BJ (cell line): ENCODE measurements around the gene ARID1A. TPM values are rescaled to one million over a fixed set of nuclear protein-coding genes. Genes with fewer than 3 reads are reported as not detected.

Source experiments
- CTCF ChIA-PET: fragments of 350-600 bp; formaldehyde crosslinking; extraction: SDS; loops from one replicate; lab custom pipeline; 2021; ENCODE audit warnings: antibody characterized with exemption, inconsistent platforms; lab: Yijun Ruan, JAX
- POLR2A ChIA-PET: fragments of 300-600 bp; sonication (Branson Sonifier 250); formaldehyde crosslinking; extraction: SDS; loops from one replicate; lab custom pipeline; 2021; ENCODE audit warnings: antibody characterized with exemption; lab: Charles Lee
- DNase-seq: peaks from one replicate; pipeline ENCODE4 v3.0.0-alpha.2; 2011; ENCODE audit warnings: low read depth
- H3K27me3 ChIP-seq: 2 replicates; pipeline ENCODE4 v1.6.0; 2011; ENCODE audit warnings: low read length; ENCODE audit not compliant: control insufficient read depth, insufficient read depth
- H3K36me3 ChIP-seq: 2 replicates; pipeline ENCODE4 v1.5.1; 2011; ENCODE audit warnings: low read length; ENCODE audit not compliant: control insufficient read depth, insufficient read depth
- H3K4me3 ChIP-seq: 2 replicates; pipeline ENCODE4 v1.5.1; 2011; ENCODE audit warnings: low read depth, mild to moderate bottlenecking, control low read depth, low read length
- CTCF ChIP-seq: IDR thresholded peaks from 2 replicates; pipeline ENCODE4 v1.5.1; 2011; ENCODE audit warnings: low read depth, mild to moderate bottlenecking, control low read depth, inconsistent platforms, low read length, moderate library complexity; ENCODE audit not compliant: insufficient read depth
- polyA plus RNA-seq: library from polyadenylated mRNA; depleted of rRNA; stranded (reverse); fragments of >200 nt; gene quantifications from 2 replicates; pipeline ENCODE4 v1.2.3, GENCODE V29; 2011

The ARID1A gene
- polyA plus RNA-seq, 1 experiment, result 16.0 TPM

DNA sequence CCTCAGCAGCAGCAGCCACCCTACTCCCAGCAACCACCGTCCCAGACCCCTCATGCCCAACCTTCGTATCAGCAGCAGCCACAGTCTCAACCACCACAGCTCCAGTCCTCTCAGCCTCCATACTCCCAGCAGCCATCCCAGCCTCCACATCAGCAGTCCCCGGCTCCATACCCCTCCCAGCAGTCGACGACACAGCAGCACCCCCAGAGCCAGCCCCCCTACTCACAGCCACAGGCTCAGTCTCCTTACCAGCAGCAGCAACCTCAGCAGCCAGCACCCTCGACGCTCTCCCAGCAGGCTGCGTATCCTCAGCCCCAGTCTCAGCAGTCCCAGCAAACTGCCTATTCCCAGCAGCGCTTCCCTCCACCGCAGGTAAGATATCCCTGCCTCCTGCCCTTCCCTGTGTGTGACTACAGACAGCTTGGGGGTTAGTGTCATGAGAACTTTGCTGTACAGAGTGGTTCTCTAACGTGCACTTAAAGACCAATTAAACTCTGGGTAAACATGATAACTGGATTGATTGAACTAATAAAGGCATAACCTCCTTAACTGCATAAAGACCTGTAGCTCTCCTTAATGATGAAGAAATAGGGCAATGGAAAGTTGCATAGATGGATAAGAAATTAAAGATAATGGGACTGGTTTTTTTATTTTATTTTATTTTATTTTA, 35.6 kb downstream of the ARID1A start:
- POLR2A ChIA-PET, result interaction anchor here (0.7 kb wide), 1 partner anchor 26 kb away, joined by 3 read pairs; no protein-coding TSS in a partner anchor
- no peak for DNase-seq
- CTCF ChIA-PET, result interaction anchor here (1.0 to 1.9 kb wide), 3 partner anchors 8 to 57 kb away, joined by 3 to 5 read pairs (median 3); no protein-coding TSS in a partner anchor
- H3K27me3 ChIP-seq, result no peaks in the 10 kb centered on the region
- H3K4me3 ChIP-seq, result no peak overlapping the region
- no peak for TF ChIP-seq CTCF
- H3K36me3 ChIP-seq, result peaks cover 12% of the 10 kb centered on the region

- H3K4me3 ChIP-seq, result no peak overlapping the region
- no peak for DNase-seq
- TF ChIP-seq CTCF, result no peak
- no peaks in the 10 kb centered on the region for H3K27me3 ChIP-seq
- ChIA-PET POLR2A (interaction anchor here (1.1 kb wide), 1 partner anchor 36 kb away, joined by 4 read pairs; no protein-coding TSS in a partner anchor), CTCF (interaction anchor here (1.4 kb wide), 1 partner anchor 18 kb away, joined by 4 read pairs; no protein-coding TSS in a partner anchor)
- peaks cover 12% of the 10 kb centered on the region for H3K36me3 ChIP-seq
Observed at GRCh38 chr1:26733392-26733791, 37.6 kb downstream of the ARID1A start.

DNA sequence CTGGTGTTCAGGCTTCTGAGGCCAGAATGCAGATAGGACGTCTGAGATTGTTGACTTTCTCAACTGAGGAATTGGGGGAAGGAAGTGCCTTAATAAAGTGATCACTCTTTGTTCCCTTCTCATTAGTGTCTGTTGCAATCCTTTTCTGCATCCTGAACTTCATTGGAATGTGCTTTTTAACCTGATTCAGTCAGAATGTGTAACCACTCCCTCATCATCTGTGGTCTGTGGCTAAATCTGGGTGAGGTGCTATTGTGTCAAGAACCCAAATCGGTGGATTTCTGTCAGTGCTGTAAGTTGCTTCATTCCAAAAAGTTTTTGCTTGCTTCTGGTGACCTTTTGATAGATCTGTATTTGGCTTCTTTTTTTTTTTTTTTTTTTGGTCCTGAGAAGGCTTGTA, 38.2 kb downstream of the ARID1A start:
- CTCF ChIA-PET, result interaction anchor here (1.4 kb wide), 1 partner anchor 18 kb away, joined by 4 read pairs; no protein-coding TSS in a partner anchor
- Histone ChIP-seq H3K4me3 (no peak overlapping the region), H3K27me3 (no peaks in the 10 kb centered on the region), H3K36me3 (peaks cover 12% of the 10 kb centered on the region)
- no peak for TF ChIP-seq CTCF
- POLR2A ChIA-PET, result no interaction called here
- DNase-seq, result peak; percentile 79

GRCh38 chr1:26734501-26735058, 38.8 kb downstream of the ARID1A start:
- Histone ChIP-seq H3K27me3 (no peaks in the 10 kb centered on the region), H3K36me3 (peaks cover 13% of the 10 kb centered on the region), H3K4me3 (no peak overlapping the region)
- no peak for DNase-seq
- ChIA-PET CTCF (interaction anchor here (1.3 kb wide), 1 partner anchor 54 kb away, joined by 4 read pairs; no protein-coding TSS in a partner anchor), POLR2A (no interaction called here)
- TF ChIP-seq CTCF, result no peak

DNA sequence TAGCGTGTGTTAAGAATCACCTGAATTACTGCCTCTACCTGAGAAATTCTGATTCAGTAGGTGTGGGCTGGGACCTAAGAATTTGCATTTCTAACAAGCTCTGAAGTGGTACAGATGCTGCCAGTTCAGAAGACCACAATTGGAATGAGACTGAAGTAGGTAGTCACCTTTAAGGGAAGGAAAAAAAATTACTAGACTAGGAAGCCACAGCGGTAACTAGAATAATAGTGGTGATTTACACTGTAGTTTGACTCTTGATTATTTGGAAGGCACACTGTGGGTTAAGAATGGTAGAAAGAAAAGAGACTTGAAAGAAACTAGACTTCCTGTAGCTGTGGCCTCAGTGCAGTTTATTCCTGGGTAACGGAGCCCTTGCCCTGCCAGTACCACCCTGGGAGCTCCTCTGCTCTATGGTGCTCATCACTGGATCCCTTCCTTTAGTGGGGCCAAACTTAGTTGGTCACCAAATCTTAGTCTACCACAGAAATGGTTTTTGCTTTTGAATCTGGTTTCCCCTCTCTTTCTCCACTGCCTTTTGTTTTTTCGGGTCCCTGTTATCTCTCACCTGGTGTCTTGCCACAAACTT, 43.6 kb downstream of the ARID1A start:
- Histone ChIP-seq H3K4me3 (no peak overlapping the region), H3K36me3 (peaks cover 12% of the 10 kb centered on the region), H3K27me3 (no peaks in the 10 kb centered on the region)
- POLR2A ChIA-PET, result no interaction called here
- no peak for TF ChIP-seq CTCF
- no peak for DNase-seq
- CTCF ChIA-PET, result interaction anchor here (2.4 kb wide), 1 partner anchor 9 kb away, joined by 5 read pairs; no protein-coding TSS in a partner anchor
